ENCODE measurements around the gene DHRS4L2. TPM values are rescaled to one million over a fixed set of nuclear protein-coding genes. Genes with fewer than 3 reads are reported as not detected.
"Not testable (repeated sequence)": the region's sequence is repeated elsewhere in the genome, so short reads cannot be mapped to it uniquely, and the experiment has no call there.

DHRS4L2 gene
- total and polyA plus RNA-seq, 2 donors (not counting 3 experiments of a cell fraction or from before 2014, with no cell fraction given) = 18.2 to 18.5 TPM

DNA sequence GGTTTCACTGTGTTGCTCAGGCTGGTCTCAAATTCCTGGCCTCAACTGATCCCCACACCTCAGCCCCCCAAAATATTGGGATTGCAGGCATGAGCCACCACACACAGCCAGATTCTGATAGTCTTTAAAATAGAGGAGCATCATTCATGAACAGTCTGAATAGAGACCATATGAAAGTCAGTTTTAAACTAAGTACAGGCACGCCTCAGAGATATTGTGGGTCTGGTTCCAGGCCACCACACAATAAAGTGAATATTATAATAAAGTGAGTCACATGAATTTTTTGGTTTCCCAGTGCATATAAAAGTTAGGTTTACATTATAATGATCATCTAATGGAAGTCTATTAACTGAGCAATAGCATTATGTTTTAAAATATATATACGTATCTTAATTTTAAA lies 27.0 kb upstream of the DHRS4L2 start:
- dilution Hi-C loops (cut with MboI; ENCODE audit: extremely low pct_ligation_motif_present, low sequenced_read_pairs); H4K20me1 ChIP-seq (replicated peaks; ENCODE audit: control insufficient read depth, extremely low read depth, insufficient read depth, low read length); BruUV-seq (replicated peaks); DNase-seq (ENCODE audit: low read depth, low spot score); POLR2A ChIA-PET; H3K4me3 ChIP-seq (replicated peaks in 1 of 3; ENCODE audit: insufficient read depth in 1 of 3, low read depth in 1 of 3, low read length in 3 of 3); H3K9me1 ChIP-seq (replicated peaks; ENCODE audit: control insufficient read depth, extremely low read depth, insufficient read depth, low read length); H3K79me2 ChIP-seq (ENCODE audit: control insufficient read depth, insufficient read depth, low read length); H3K9ac ChIP-seq (replicated peaks; ENCODE audit: extremely low read depth, insufficient read depth, low read length); H3K36me3 ChIP-seq (ENCODE audit: control insufficient read depth in 2 of 2, extremely low read depth in 1 of 2, insufficient read depth in 2 of 2, low read length in 2 of 2); H3K9me3 ChIP-seq (replicated peaks; ENCODE audit: control insufficient read depth, insufficient read depth, low read length); H2AFZ ChIP-seq (ENCODE audit: low read depth, low read length); H3K4me2 ChIP-seq (ENCODE audit: insufficient read depth, low read length); FAIRE-seq; H3K27ac ChIP-seq (ENCODE audit: insufficient read depth, low read depth, low read length); intact Hi-C loops (cut with micrococcal nuclease); H3K4me1 ChIP-seq (ENCODE audit: control insufficient read depth, extremely low read depth, insufficient read depth, low read length); H3K27me3 ChIP-seq (ENCODE audit: control insufficient read depth in 2 of 2, insufficient read depth in 2 of 2, low read length in 2 of 2); CTCF ChIA-PET: not testable (repeated sequence)

DNA sequence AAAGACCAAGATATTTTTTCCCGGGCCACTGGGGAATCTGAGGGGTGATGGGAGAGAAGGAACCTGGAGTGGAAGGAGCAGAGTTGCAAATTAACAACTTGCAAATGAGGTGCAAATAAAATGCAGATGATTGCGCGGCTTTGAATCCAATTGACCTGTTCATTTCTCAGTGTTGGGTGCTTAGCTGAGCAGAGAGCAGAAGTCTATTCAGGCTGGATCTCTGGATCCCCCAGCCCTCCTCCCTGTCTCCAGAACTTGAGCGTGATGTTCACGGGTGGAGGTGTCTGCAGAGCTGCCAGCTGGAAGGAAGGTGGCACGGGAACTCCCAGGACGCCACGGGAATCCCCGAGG lies 19.6 kb upstream of the DHRS4L2 start:
- intact Hi-C loops (cut with micrococcal nuclease); H3K27me3 ChIP-seq (ENCODE audit: control insufficient read depth in 2 of 2, insufficient read depth in 2 of 2, low read length in 2 of 2); H3K4me1 ChIP-seq (ENCODE audit: control insufficient read depth, extremely low read depth, insufficient read depth, low read length); H3K9ac ChIP-seq (replicated peaks; ENCODE audit: extremely low read depth, insufficient read depth, low read length); H2AFZ ChIP-seq (ENCODE audit: low read depth, low read length); H3K36me3 ChIP-seq (ENCODE audit: control insufficient read depth in 2 of 2, extremely low read depth in 1 of 2, insufficient read depth in 2 of 2, low read length in 2 of 2); POLR2A ChIA-PET; H4K20me1 ChIP-seq (replicated peaks; ENCODE audit: control insufficient read depth, extremely low read depth, insufficient read depth, low read length); FAIRE-seq; dilution Hi-C loops (cut with MboI; ENCODE audit: extremely low pct_ligation_motif_present, low sequenced_read_pairs); H3K79me2 ChIP-seq (ENCODE audit: control insufficient read depth, insufficient read depth, low read length); H3K4me3 ChIP-seq (replicated peaks in 1 of 3; ENCODE audit: insufficient read depth in 1 of 3, low read depth in 1 of 3, low read length in 3 of 3); BruUV-seq (replicated peaks); H3K9me1 ChIP-seq (replicated peaks; ENCODE audit: control insufficient read depth, extremely low read depth, insufficient read depth, low read length); H3K27ac ChIP-seq (ENCODE audit: insufficient read depth, low read depth, low read length); H3K9me3 ChIP-seq (replicated peaks; ENCODE audit: control insufficient read depth, insufficient read depth, low read length); CTCF ChIA-PET; H3K4me2 ChIP-seq (ENCODE audit: insufficient read depth, low read length); DNase-seq (ENCODE audit: low read depth, low spot score): not testable (repeated sequence)

DNA sequence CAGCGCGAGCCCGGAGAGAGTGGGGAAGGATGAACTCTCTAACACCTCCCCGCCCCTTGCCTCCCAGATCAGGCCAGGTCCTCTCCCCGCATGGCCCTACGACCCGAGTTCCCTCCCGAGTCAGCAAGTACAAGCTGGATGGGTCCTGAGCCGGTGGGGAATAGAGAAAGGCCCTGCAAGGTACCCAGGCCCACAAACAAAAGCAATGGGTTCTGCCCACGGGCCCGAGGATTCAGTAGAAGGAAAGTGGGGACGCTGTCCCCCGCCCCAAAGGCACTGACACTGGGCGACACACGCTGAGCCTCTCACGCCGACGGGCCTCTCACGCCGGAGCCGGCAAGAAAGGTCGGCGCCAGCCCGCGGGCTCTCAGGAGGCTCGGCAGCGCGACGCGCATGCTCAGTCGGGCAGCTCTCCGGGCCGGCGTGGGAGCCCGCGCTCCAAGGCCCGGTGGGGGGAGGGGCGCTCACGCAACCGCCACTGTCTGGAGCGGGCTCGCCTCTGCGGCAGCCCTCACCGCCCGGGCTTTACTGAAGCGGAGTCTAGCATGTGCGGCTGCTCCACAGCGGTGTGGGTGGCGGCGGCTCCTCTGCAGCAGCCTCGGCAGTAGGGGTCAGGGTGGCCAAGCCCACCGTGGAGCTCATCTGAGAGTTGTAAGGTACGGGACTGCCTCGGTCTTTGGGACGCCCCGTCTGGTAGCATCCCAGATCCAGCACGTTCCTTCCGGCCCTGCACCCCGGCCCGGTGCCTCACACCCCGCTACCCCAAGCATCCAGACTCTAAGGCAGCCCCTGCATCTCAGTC lies 19.0 kb upstream of the DHRS4L2 start:
- peak; percentile 87 for FAIRE-seq
- intact Hi-C loops (cut with micrococcal nuclease) = loop anchor here (5.0 kb wide), 1 partner anchor 68 kb away; no protein-coding TSS in a partner anchor
- dilution Hi-C loops (cut with MboI; ENCODE audit: extremely low pct_ligation_motif_present, low sequenced_read_pairs); H4K20me1 ChIP-seq (replicated peaks; ENCODE audit: control insufficient read depth, extremely low read depth, insufficient read depth, low read length); H3K27ac ChIP-seq (ENCODE audit: insufficient read depth, low read depth, low read length); H3K27me3 ChIP-seq (ENCODE audit: control insufficient read depth in 2 of 2, insufficient read depth in 2 of 2, low read length in 2 of 2); H3K4me1 ChIP-seq (ENCODE audit: control insufficient read depth, extremely low read depth, insufficient read depth, low read length); POLR2A ChIA-PET; H3K9me1 ChIP-seq (replicated peaks; ENCODE audit: control insufficient read depth, extremely low read depth, insufficient read depth, low read length); H3K9ac ChIP-seq (replicated peaks; ENCODE audit: extremely low read depth, insufficient read depth, low read length); BruUV-seq (replicated peaks); CTCF ChIA-PET; H3K79me2 ChIP-seq (ENCODE audit: control insufficient read depth, insufficient read depth, low read length); H3K4me2 ChIP-seq (ENCODE audit: insufficient read depth, low read length); H3K36me3 ChIP-seq (ENCODE audit: control insufficient read depth in 2 of 2, extremely low read depth in 1 of 2, insufficient read depth in 2 of 2, low read length in 2 of 2); H3K9me3 ChIP-seq (replicated peaks; ENCODE audit: control insufficient read depth, insufficient read depth, low read length): not testable (repeated sequence)
- peak overlapping the region; percentile 84 for H2AFZ ChIP-seq (ENCODE audit: low read depth, low read length)
- H3K4me3 ChIP-seq (replicated peaks in 1 of 3; ENCODE audit: insufficient read depth in 1 of 3, low read depth in 1 of 3, low read length in 3 of 3) = peak overlapping the region in 1 of 3 experiments; percentile 27
- DNase-seq (ENCODE audit: low read depth, low spot score) = peak; percentile 33

DNA sequence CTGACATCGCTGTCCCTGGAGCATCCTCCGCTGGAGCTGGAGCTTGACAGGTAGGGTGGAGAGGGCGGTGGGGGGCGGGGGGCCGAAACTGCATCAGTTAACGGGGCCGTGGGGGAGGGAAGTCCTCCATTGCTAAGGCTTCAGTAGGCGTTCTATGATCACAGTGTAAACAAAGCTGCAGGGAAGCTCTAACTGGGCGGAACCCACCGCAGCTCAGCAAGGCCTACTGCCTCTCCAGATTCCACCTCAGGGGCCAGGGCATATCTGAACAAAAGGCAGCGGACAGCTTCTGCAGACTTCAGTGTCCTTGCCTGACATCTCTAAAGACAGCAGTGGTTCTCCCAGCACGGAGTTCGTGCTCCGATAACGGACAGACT lies 18.5 kb upstream of the DHRS4L2 start:
- H3K9me1 ChIP-seq (replicated peaks; ENCODE audit: control insufficient read depth, extremely low read depth, insufficient read depth, low read length); H3K4me1 ChIP-seq (ENCODE audit: control insufficient read depth, extremely low read depth, insufficient read depth, low read length); H2AFZ ChIP-seq (ENCODE audit: low read depth, low read length); FAIRE-seq; POLR2A ChIA-PET; BruUV-seq (replicated peaks); dilution Hi-C loops (cut with MboI; ENCODE audit: extremely low pct_ligation_motif_present, low sequenced_read_pairs); H3K4me2 ChIP-seq (ENCODE audit: insufficient read depth, low read length); H3K4me3 ChIP-seq (replicated peaks in 1 of 3; ENCODE audit: insufficient read depth in 1 of 3, low read depth in 1 of 3, low read length in 3 of 3); H4K20me1 ChIP-seq (replicated peaks; ENCODE audit: control insufficient read depth, extremely low read depth, insufficient read depth, low read length); H3K27me3 ChIP-seq (ENCODE audit: control insufficient read depth in 2 of 2, insufficient read depth in 2 of 2, low read length in 2 of 2); H3K27ac ChIP-seq (ENCODE audit: insufficient read depth, low read depth, low read length); H3K9ac ChIP-seq (replicated peaks; ENCODE audit: extremely low read depth, insufficient read depth, low read length); H3K9me3 ChIP-seq (replicated peaks; ENCODE audit: control insufficient read depth, insufficient read depth, low read length); CTCF ChIA-PET; H3K79me2 ChIP-seq (ENCODE audit: control insufficient read depth, insufficient read depth, low read length); H3K36me3 ChIP-seq (ENCODE audit: control insufficient read depth in 2 of 2, extremely low read depth in 1 of 2, insufficient read depth in 2 of 2, low read length in 2 of 2); DNase-seq (ENCODE audit: low read depth, low spot score): not testable (repeated sequence)
- intact Hi-C loops (cut with micrococcal nuclease) = loop anchor here (5.0 kb wide), 1 partner anchor 67 kb away; no protein-coding TSS in a partner anchor
